ENCODE data around the gene SKOR1.

GRCh38 chr15:67873777-67874176 is 48.5 kb downstream of the SKOR1 start:
- TF ChIP-seq CTCF (IDR thresholded peaks at IDR 0.05 in 4 of 5, conservative IDR thresholded peaks at IDR 0.05 in 1 of 5), result no peak
- no peak for TF ChIP-seq POLR2A (IDR thresholded peaks at IDR 0.05)

All from gastrocnemius medialis (tissue), 4 donors.